B cell (primary cell): Measurements from ENCODE around the gene HOXA2. TPM values are rescaled to one million over a fixed set of nuclear protein-coding genes. Genes with fewer than 3 reads are reported as not detected.
A peak's percentile ranks its signal among the peaks of the same experiment; 100 is the strongest.

ENCODE experiments used
- ATAC-seq: fragments of 200-7000 bp; cut with Tn5 transposase; one replicate; pipeline ENCODE4 v1.10.0; 2021; ENCODE audit warnings: low read depth, mild to moderate bottlenecking, moderate number of reproducible peaks, moderate library complexity
- CTCF ChIA-PET: fragments of 350-600 bp; sonication (Branson Sonifier 250); formaldehyde crosslinking; loops from one replicate; lab custom pipeline; 2021; ENCODE audit warnings: antibody characterized with exemption, inconsistent platforms; lab: Charles Lee
- POLR2A ChIA-PET: fragments of 350-600 bp; sonication (Branson Sonifier 250); formaldehyde crosslinking; loops from one replicate; lab custom pipeline; 2021; ENCODE audit warnings: antibody characterized with exemption; lab: Charles Lee
- DNase-seq: peaks from one replicate; pipeline ENCODE4 v3.0.0; 2013
- H2AFZ ChIP-seq: 2 replicates; pipeline ENCODE4 v1.6.1; 2012; ENCODE audit warnings: mild to moderate bottlenecking, low read depth, low read length; ENCODE audit not compliant: insufficient read depth, poor library complexity, severe bottlenecking
- H3K27ac ChIP-seq, 2 donors: 1 replicate in 1 of 2; 2 replicates in 1 of 2; pipeline ENCODE4 v1.5.1; 2012 to 2013; ENCODE audit warnings: low read length in 2 of 2, mild to moderate bottlenecking in 2 of 2, moderate library complexity in 1 of 2
- H3K27me3 ChIP-seq, 4 experiments: fragments of 200-600 bp in 1 of 4; sonication (generic) in 1 of 4; replicated peaks in 1 of 4; 1 replicate in 2 of 4; 2 replicates in 2 of 4; pipeline versions ENCODE4 v1.6.1 to v1.7.0; 2013 to 2016; ENCODE audit warnings: low read length in 3 of 4, mild to moderate bottlenecking in 2 of 4, mixed read lengths in 1 of 4, moderate library complexity in 1 of 4; ENCODE audit not compliant: insufficient read depth in 4 of 4, control insufficient read depth in 3 of 4; ENCODE audit errors: control extremely low read depth in 1 of 4
- H3K36me3 ChIP-seq, 2 experiments: replicated peaks in 1 of 2; 1 replicate in 1 of 2; 2 replicates in 1 of 2; pipeline versions ENCODE4 v1.6.1 to v1.7.1; 2013; ENCODE audit warnings: low read length in 1 of 2; ENCODE audit not compliant: insufficient read depth in 2 of 2, control insufficient read depth in 1 of 2; ENCODE audit errors: control extremely low read depth in 1 of 2, extremely low read depth in 1 of 2
- H3K4me1 ChIP-seq, 2 donors: fragments of 200-600 bp in 1 of 2; sonication (generic) in 1 of 2; 1 replicate in 1 of 2; 2 replicates in 1 of 2; pipeline versions ENCODE4 v1.5.1 to v1.6.1; 2013 to 2017; ENCODE audit warnings: low read length in 2 of 2; ENCODE audit not compliant: control insufficient read depth in 2 of 2, insufficient read depth in 2 of 2
- H3K4me2 ChIP-seq: replicated peaks from 2 replicates; pipeline ENCODE3; 2012; ENCODE audit warnings: mild to moderate bottlenecking, low read depth, low read length; ENCODE audit not compliant: poor library complexity, severe bottlenecking
- H3K4me3 ChIP-seq, 5 experiments: fragments of 200-600 bp in 1 of 5; sonication (generic) in 1 of 5; 1 replicate in 3 of 5; 2 replicates in 2 of 5; pipeline versions ENCODE4 v1.5.1 to v1.7.0; 2011 to 2016; ENCODE audit warnings: low read length in 4 of 5, mild to moderate bottlenecking in 4 of 5, low read depth in 2 of 5, control low read depth in 1 of 5, moderate library complexity in 1 of 5; ENCODE audit not compliant: insufficient read depth in 1 of 5; ENCODE audit errors: control extremely low read depth in 1 of 5, extremely low read depth in 1 of 5
- H3K79me2 ChIP-seq: fragments of 200-600 bp; sonication (generic); one replicate; pipeline ENCODE4 v1.6.0; 2016; ENCODE audit warnings: low read length; ENCODE audit not compliant: control insufficient read depth, insufficient read depth
- H3K9ac ChIP-seq: fragments of 200-600 bp; sonication (generic); 2 replicates; pipeline ENCODE4 v1.6.1; 2017; ENCODE audit warnings: mild to moderate bottlenecking, low read length, moderate library complexity
- H3K9me3 ChIP-seq, 3 donors: one replicate each; pipeline versions ENCODE4 v1.6.1 to v1.7.1; 2013; ENCODE audit warnings: low read length in 2 of 3; ENCODE audit not compliant: control insufficient read depth in 2 of 3, insufficient read depth in 1 of 3; ENCODE audit errors: control extremely low read depth in 1 of 3
- H4K20me1 ChIP-seq: 2 replicates; pipeline ENCODE4 v1.6.0; 2012; ENCODE audit warnings: mild to moderate bottlenecking, low read length; ENCODE audit not compliant: insufficient read depth, control insufficient read depth, poor library complexity, severe bottlenecking
- H3K27ac Mint-ChIP-seq: one replicate; pipeline ENCODE4 v1.8.0; 2021; ENCODE audit warnings: mixed read lengths
- H3K27me3 Mint-ChIP-seq: one replicate; pipeline ENCODE4 v1.8.0; 2021; ENCODE audit warnings: mixed read lengths
- H3K4me1 Mint-ChIP-seq: one replicate; pipeline ENCODE4 v1.8.0; 2021; ENCODE audit warnings: mixed read lengths
- H3K4me3 Mint-ChIP-seq: one replicate; pipeline ENCODE4 v1.8.0; 2021; ENCODE audit warnings: mixed read lengths
- H3K9me3 Mint-ChIP-seq: one replicate; pipeline ENCODE4 v1.8.0; 2022; ENCODE audit warnings: mixed read lengths; ENCODE audit not compliant: insufficient read depth
- EZH2 ChIP-seq: IDR thresholded peaks from 2 replicates; pipeline ENCODE4 v1.6.1; 2012; ENCODE audit warnings: borderline replicate concordance, low read depth, mild to moderate bottlenecking, moderate library complexity, low read length; ENCODE audit not compliant: insufficient read depth, poor library complexity, severe bottlenecking
- WGBS: methylation state at CpG from one replicate; pipeline ENCODE4 v1.1.5; 2013; ENCODE audit warnings: missing lambda C conversion rate; ENCODE audit not compliant: insufficient coverage; 5-methylcytosine and 5-hydroxymethylcytosine counted together
- intact Hi-C: fragments of 100-400 bp; cut with micrococcal nuclease; formaldehyde crosslinking; loops from one replicate; pipeline ENCODE4 v1.10.0; 2022
- polyA plus RNA-seq: library from polyadenylated mRNA; depleted of rRNA; stranded (reverse); fragments of >200 nt; gene quantifications from 2 replicates; pipeline ENCODE4 v1.2.3, GENCODE V29; 2012
- total RNA-seq, 2 donors: library from RNA; stranded (reverse); fragments of 120-200 nt in 1 of 2; gene quantifications; 1 replicate in 1 of 2; 2 replicates in 1 of 2; pipeline versions ENCODE4 v1.2.3 to v1.2.4, GENCODE V29; 2013 to 2022
- TF ChIP-seq, protein P1 (sequence below): fragments of 200-600 bp; IDR thresholded peaks from one replicate; pipeline ENCODE4 v1.8.0; 2022; ENCODE audit warnings: antibody characterized with exemption, mild to moderate bottlenecking

The HOXA2 gene
- total and polyA plus RNA-seq, 2 donors (not counting 1 experiment from before 2014, with no cell fraction given) = not detected

DNA sequence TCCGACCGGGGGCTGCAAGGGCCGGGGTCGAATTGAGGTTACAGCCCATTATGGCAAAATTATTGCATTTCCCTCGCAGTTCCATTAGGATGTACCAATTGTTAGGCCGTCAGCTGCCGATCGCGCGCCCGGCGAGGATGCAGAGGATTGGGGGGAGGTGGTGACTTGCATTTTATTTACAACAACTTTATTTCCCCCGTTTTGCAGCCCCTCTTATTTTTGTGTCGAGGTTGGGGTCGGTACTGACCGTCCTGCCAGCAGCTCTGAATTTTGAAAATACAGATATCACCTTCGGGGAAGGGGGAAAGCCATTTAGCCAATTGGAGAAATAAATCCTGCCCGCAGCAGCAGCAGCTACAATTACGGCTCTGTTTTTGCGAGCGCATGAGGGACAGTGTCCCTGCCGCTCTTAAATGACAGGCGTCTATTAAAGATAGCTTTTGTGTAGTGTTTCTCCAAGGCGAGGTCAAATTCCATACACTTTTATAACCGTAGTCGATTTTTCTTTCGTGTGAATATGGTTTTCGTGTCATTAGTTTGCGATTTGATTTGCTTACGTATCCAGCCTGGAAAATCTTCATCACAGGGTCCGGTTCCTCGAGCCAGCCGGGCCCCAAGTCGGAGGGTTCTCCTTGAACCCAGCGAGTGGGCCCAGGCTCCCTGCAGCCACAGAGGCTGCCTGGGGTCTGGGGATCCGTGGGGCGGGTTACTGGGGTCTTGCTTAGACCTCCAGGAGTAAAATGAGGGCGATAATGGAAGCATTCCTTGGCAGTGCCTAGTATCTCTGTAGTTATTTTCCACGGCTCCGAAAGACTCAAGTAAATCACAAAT, 41.7 kb upstream of the HOXA2 start:
- no peak for DNase-seq
- H3K4me3 ChIP-seq = no peak overlapping the region
- no peaks in the 10 kb centered on the region for H4K20me1 ChIP-seq
- H3K4me2 ChIP-seq = peak overlapping the region; percentile 17
- TF ChIP-seq EZH2 = no peak
- TF ChIP-seq, protein P1, sequence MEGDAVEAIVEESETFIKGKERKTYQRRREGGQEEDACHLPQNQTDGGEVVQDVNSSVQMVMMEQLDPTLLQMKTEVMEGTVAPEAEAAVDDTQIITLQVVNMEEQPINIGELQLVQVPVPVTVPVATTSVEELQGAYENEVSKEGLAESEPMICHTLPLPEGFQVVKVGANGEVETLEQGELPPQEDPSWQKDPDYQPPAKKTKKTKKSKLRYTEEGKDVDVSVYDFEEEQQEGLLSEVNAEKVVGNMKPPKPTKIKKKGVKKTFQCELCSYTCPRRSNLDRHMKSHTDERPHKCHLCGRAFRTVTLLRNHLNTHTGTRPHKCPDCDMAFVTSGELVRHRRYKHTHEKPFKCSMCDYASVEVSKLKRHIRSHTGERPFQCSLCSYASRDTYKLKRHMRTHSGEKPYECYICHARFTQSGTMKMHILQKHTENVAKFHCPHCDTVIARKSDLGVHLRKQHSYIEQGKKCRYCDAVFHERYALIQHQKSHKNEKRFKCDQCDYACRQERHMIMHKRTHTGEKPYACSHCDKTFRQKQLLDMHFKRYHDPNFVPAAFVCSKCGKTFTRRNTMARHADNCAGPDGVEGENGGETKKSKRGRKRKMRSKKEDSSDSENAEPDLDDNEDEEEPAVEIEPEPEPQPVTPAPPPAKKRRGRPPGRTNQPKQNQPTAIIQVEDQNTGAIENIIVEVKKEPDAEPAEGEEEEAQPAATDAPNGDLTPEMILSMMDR = peak; percentile 24
- CTCF ChIA-PET = interaction anchor here (1.0 to 1.7 kb wide), 6 partner anchors 13 to 461 kb away, joined by 3 to 7 read pairs (median 3); no protein-coding TSS in a partner anchor
- Mint-ChIP-seq H3K4me1 (peaks cover 17% of the 10 kb centered on the region), H3K9me3 (no peaks in the 10 kb centered on the region), H3K4me3 (no peak overlapping the region), H3K27me3 (peaks cover 57% of the 10 kb centered on the region), H3K27ac (no peak overlapping the region)
- intact Hi-C loops = no loop called here
- no peak overlapping the region for H3K27ac ChIP-seq
- H3K27me3 ChIP-seq = peaks cover 0 to 67% (median 37%) of the 10 kb centered on the region in 4 experiments
- H2AFZ ChIP-seq = no peak overlapping the region
- POLR2A ChIA-PET = no interaction called here
- no peak overlapping the region for H3K9ac ChIP-seq
- no peak for ATAC-seq
- 90% methylated on average over 26 of the region's 40 CpGs for WGBS
- no peaks in the 10 kb centered on the region for H3K36me3 ChIP-seq
- peaks cover 19 to 21% of the 10 kb centered on the region in 2 donors for H3K4me1 ChIP-seq
- H3K9me3 ChIP-seq = peaks cover 0 to 59% (median 0%) of the 10 kb centered on the region in 3 donors
- no peaks in the 10 kb centered on the region for H3K79me2 ChIP-seq
